Activated CD8-positive, alpha-beta T cell treated with anti-CD3 and anti-CD28 coated beads for 36 hours (primary cell): ENCODE data around the gene TCHH. TPM values are rescaled to one million over a fixed set of nuclear protein-coding genes. Genes with fewer than 3 reads are reported as not detected.

Experiments used
- ATAC-seq: fragments of 200-7000 bp; cut with Tn5 transposase; one replicate; pipeline ENCODE4 v1.10.0; 2021; ENCODE audit warnings: mild to moderate bottlenecking, moderate library complexity
- CTCF ChIA-PET: fragments of 350-600 bp; sonication (Branson Sonifier 250); formaldehyde crosslinking; loops from one replicate; lab custom pipeline; 2021; ENCODE audit warnings: antibody characterized with exemption; lab: Charles Lee
- POLR2A ChIA-PET: fragments of 350-600 bp; sonication (Branson Sonifier 250); formaldehyde crosslinking; loops from one replicate; lab custom pipeline; 2021; ENCODE audit warnings: antibody characterized with exemption; lab: Charles Lee
- DNase-seq: peaks from one replicate; pipeline ENCODE4 v3.0.0-alpha.2; 2020
- H3K27ac Mint-ChIP-seq: one replicate; pipeline ENCODE4 v1.8.0; 2021; ENCODE audit warnings: mild to moderate bottlenecking, mixed read lengths
- H3K27me3 Mint-ChIP-seq: one replicate; pipeline ENCODE4 v1.8.0; 2021; ENCODE audit warnings: mixed read lengths
- H3K36me3 Mint-ChIP-seq: one replicate; pipeline ENCODE4 v1.8.0; 2021; ENCODE audit warnings: low read depth, mixed read lengths
- H3K4me1 Mint-ChIP-seq: one replicate; pipeline ENCODE4 v1.8.0; 2021; ENCODE audit warnings: low read depth, mixed read lengths
- H3K4me3 Mint-ChIP-seq: one replicate; pipeline ENCODE4 v1.8.0; 2021; ENCODE audit warnings: mild to moderate bottlenecking, moderate library complexity, mixed read lengths
- H3K9me3 Mint-ChIP-seq: one replicate; pipeline ENCODE4 v1.8.0; 2021; ENCODE audit warnings: mixed read lengths
- CTCF ChIP-seq: fragments of 200-600 bp; IDR thresholded peaks from one replicate; pipeline ENCODE4 v1.8.0; 2022; ENCODE audit warnings: antibody characterized with exemption, mild to moderate bottlenecking
- intact Hi-C: fragments of 100-400 bp; cut with micrococcal nuclease; formaldehyde crosslinking; loops from one replicate; pipeline ENCODE4 v1.10.0; 2022
- total RNA-seq, 2 experiments: library from RNA; stranded (reverse); gene quantifications; one replicate each; pipeline ENCODE4 v1.2.3, GENCODE V29; 2021

TCHH gene
- total RNA-seq, 2 experiments from 2014 or later: not detected

GRCh38 chr1:152109231-152109997 is 5.8 kb downstream of the TCHH start:
- Mint-ChIP-seq H3K27ac (no peak overlapping the region), H3K9me3 (no peaks in the 10 kb centered on the region), H3K4me1 (peaks cover 4% of the 10 kb centered on the region), H3K4me3 (no peak overlapping the region), H3K36me3 (peaks cover 4% of the 10 kb centered on the region), H3K27me3 (peaks cover 15% of the 10 kb centered on the region)
- ATAC-seq: no peak
- TF ChIP-seq CTCF: no peak
- POLR2A ChIA-PET: no interaction called here
- DNase-seq: no peak
- intact Hi-C loops: no loop called here
- CTCF ChIA-PET: interaction anchor here (1.3 to 8.9 kb wide), 7 partner anchors 56 to 349 kb away, joined by 3 to 82 read pairs (median 8); no protein-coding TSS in a partner anchor

- no peak for TF ChIP-seq CTCF
- CTCF ChIA-PET: interaction anchor here (1.3 to 8.9 kb wide), 6 partner anchors 56 to 349 kb away, joined by 4 to 82 read pairs (median 8); no protein-coding TSS in a partner anchor
Measured at GRCh38 chr1:152108882-152109222, 6.4 kb downstream of the TCHH start.

GRCh38 chr1:152107984-152108881 is 7.0 kb downstream of the TCHH start:
- ChIA-PET POLR2A (no interaction called here), CTCF (interaction anchor here (1.3 to 8.9 kb wide), 3 partner anchors 55 to 350 kb away, joined by 4 to 82 read pairs (median 8); no protein-coding TSS in a partner anchor)
- Mint-ChIP-seq H3K27ac (no peak overlapping the region), H3K4me3 (no peak overlapping the region), H3K9me3 (no peaks in the 10 kb centered on the region), H3K27me3 (peaks cover 14% of the 10 kb centered on the region), H3K4me1 (peaks cover 4% of the 10 kb centered on the region), H3K36me3 (peaks cover 4% of the 10 kb centered on the region)
- intact Hi-C loops: no loop called here
- DNase-seq: peak; percentile 4
- no peak for TF ChIP-seq CTCF
- ATAC-seq: no peak

More at GRCh38 chr1:152108882-152109222, 6.4 kb downstream of the TCHH start:
- Mint-ChIP-seq H3K9me3 (no peaks in the 10 kb centered on the region), H3K27me3 (peaks cover 12% of the 10 kb centered on the region), H3K4me3 (no peak overlapping the region), H3K36me3 (peaks cover 4% of the 10 kb centered on the region), H3K27ac (no peak overlapping the region), H3K4me1 (peaks cover 4% of the 10 kb centered on the region)
- intact Hi-C loops: no loop called here
- no peak for DNase-seq
- no peak for ATAC-seq
- POLR2A ChIA-PET: no interaction called here

GRCh38 chr1:152107031-152107983 is 7.9 kb downstream of the TCHH start:
- H3K27me3 Mint-ChIP-seq: peaks cover 17% of the 10 kb centered on the region
- POLR2A ChIA-PET: no interaction called here
- peaks cover 4% of the 10 kb centered on the region for H3K4me1 Mint-ChIP-seq
- DNase-seq (peak; percentile 13), ATAC-seq (no peak)
- H3K36me3 Mint-ChIP-seq: peaks cover 4% of the 10 kb centered on the region
- no peak for TF ChIP-seq CTCF
- no peak overlapping the region for H3K27ac Mint-ChIP-seq
- H3K9me3 Mint-ChIP-seq: no peaks in the 10 kb centered on the region
- intact Hi-C loops: no loop called here
- no peak overlapping the region for H3K4me3 Mint-ChIP-seq
- CTCF ChIA-PET: interaction anchor here (1.3 to 8.9 kb wide), 3 partner anchors 55 to 351 kb away, joined by 4 to 82 read pairs (median 8); no protein-coding TSS in a partner anchor
